ENCODE results near the gene F13A1. TPM values are rescaled to one million over a fixed set of nuclear protein-coding genes. Genes with fewer than 3 reads are reported as not detected.

The F13A1 gene
- total RNA-seq, 1 donor from 2014 or later = 91.9 TPM

- intact Hi-C loops (cut with DNase I) = no loop called here
- DNase-seq (ENCODE audit: low spot score in 2 of 2) = no peak
- no peak for TF ChIP-seq CTCF (IDR thresholded peaks at IDR 0.05)
- Histone ChIP-seq H3K9me3 (peaks cover 0 to 3% of the 10 kb centered on the region in 2 donors), H3K27ac (no peak overlapping the region), H3K4me3 (no peak overlapping the region), H3K36me3 (no peaks in the 10 kb centered on the region), H3K27me3 (no peaks in the 10 kb centered on the region), H3K4me1 (no peaks in the 10 kb centered on the region)
Measured at GRCh38 chr6:6210994-6211393, 109.5 kb downstream of the F13A1 start.

DNA sequence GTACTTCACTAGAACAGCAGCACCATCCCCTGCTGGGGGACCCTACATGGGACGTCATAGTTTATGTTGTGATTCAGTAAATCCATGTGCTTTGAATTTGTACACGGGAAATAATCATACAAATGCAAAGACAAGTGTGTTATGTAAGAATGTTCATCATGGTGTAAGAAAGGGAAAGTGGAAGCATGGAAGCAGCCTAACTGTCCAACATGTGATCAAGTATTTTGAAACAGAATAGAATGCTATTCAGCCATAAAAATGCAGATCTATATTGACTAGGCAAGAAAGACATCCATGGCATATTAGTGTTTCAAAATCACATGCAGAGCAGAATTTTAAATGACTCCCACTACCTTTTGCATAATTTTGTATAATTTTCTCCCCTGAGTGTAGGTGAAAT lies 117.6 kb downstream of the F13A1 start:
- intact Hi-C loops (cut with DNase I) = no loop called here
- Histone ChIP-seq H3K4me1 (no peaks in the 10 kb centered on the region), H3K27ac (no peak overlapping the region), H3K9me3 (no peaks in the 10 kb centered on the region), H3K36me3 (no peaks in the 10 kb centered on the region), H3K27me3 (no peaks in the 10 kb centered on the region), H3K4me3 (no peak overlapping the region)
- TF ChIP-seq CTCF (IDR thresholded peaks at IDR 0.05) = no peak
- DNase-seq (ENCODE audit: low spot score in 2 of 2) = no peak

DNA sequence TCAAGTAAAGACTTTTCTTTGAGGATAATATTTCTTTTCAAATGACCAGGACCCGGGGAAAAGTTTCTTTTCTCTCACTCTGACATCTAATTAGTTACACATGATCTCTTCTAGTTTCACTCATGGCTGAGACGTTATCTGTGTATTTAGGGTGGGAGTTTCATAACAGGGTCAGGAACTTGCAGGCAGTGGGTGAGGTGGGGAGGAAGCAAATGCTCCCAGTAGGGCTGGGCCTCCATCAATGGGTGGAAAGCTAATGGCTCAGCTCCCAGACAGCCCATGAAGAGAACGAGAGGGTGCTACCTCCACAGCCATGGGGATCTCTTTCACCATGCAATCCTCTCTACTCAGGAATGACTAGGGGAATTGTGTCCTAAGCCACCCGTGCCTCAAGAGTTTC lies 119.3 kb downstream of the F13A1 start:
- intact Hi-C loops (cut with DNase I) = no loop called here
- H3K9me3 ChIP-seq = no peaks in the 10 kb centered on the region
- DNase-seq (ENCODE audit: low spot score in 2 of 2) = no peak
- H3K4me1 ChIP-seq = no peaks in the 10 kb centered on the region
- no peaks in the 10 kb centered on the region for H3K36me3 ChIP-seq
- no peak overlapping the region for H3K4me3 ChIP-seq
- no peak overlapping the region for H3K27ac ChIP-seq
- H3K27me3 ChIP-seq = no peaks in the 10 kb centered on the region
- TF ChIP-seq CTCF (IDR thresholded peaks at IDR 0.05) = no peak

DNA sequence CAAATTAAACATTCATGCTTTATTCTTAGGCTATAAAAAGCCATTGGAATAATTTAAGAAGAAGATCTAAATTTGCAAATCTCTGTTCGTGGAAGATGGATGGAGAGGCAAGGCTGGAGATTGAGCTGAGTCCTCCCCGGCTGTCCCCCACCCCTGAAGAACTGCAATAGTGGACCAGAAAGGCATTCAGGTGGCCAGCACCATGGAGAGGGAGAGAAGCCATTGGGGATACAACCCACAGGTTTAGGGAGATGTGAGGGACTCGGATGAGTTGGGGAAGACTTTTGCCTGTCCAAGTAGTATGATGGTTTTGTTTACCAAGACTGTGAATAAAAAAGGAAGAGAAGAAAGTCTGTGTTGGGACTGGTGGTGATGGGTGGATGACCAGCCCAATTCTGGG lies 120.8 kb downstream of the F13A1 start:
- no peaks in the 10 kb centered on the region for H3K36me3 ChIP-seq

GRCh38 chr6:6196762-6197161 lies 123.7 kb downstream of the F13A1 start:
- no peak overlapping the region for H3K27ac ChIP-seq
- intact Hi-C loops (cut with DNase I) = no loop called here
- H3K4me1 ChIP-seq = no peaks in the 10 kb centered on the region
- no peak for TF ChIP-seq CTCF (IDR thresholded peaks at IDR 0.05)
- DNase-seq (ENCODE audit: low spot score in 2 of 2) = no peak
- H3K27me3 ChIP-seq = no peaks in the 10 kb centered on the region
- no peaks in the 10 kb centered on the region for H3K36me3 ChIP-seq
- H3K4me3 ChIP-seq = no peak overlapping the region
- no peaks in the 10 kb centered on the region for H3K9me3 ChIP-seq

More for the DNA sequence above, 120.8 kb downstream of the F13A1 start:
- H3K9me3 ChIP-seq = no peaks in the 10 kb centered on the region
- no peak for DNase-seq (ENCODE audit: low spot score in 2 of 2)
- H3K4me3 ChIP-seq = no peak overlapping the region
- H3K27ac ChIP-seq = no peak overlapping the region
- no peaks in the 10 kb centered on the region for H3K27me3 ChIP-seq
- TF ChIP-seq CTCF (IDR thresholded peaks at IDR 0.05) = no peak
- no peaks in the 10 kb centered on the region for H3K4me1 ChIP-seq
- intact Hi-C loops (cut with DNase I) = no loop called here

DNA sequence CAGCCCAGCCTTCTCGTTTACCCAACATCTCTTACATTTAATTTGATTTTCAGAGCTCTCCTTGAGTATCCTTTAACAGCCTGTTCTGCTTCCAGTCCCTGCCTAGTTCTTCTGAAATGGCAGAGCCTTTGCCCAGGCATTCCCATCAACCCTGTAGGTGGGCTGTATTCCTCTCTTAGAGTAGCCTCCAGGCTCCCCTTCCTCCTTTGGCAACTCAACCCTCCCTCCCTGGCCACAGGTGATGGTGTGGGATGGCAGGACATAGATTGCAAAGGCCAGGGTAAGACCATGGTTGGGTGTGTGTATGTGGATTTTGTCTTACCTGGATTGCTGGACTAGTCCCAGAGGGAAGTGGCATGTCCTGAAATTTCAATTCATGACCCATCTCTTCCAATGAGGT lies 125.4 kb downstream of the F13A1 start:
- no peak for TF ChIP-seq CTCF (IDR thresholded peaks at IDR 0.05)
- H3K27ac ChIP-seq = no peak overlapping the region
- intact Hi-C loops (cut with DNase I) = no loop called here
- H3K4me3 ChIP-seq = no peak overlapping the region
- no peaks in the 10 kb centered on the region for H3K9me3 ChIP-seq
- no peak for DNase-seq (ENCODE audit: low spot score in 2 of 2)
- no peaks in the 10 kb centered on the region for H3K36me3 ChIP-seq
- no peaks in the 10 kb centered on the region for H3K27me3 ChIP-seq
- no peaks in the 10 kb centered on the region for H3K4me1 ChIP-seq
